B cell (primary cell): ENCODE results near the gene KRT79. TPM values are rescaled to one million over a fixed set of nuclear protein-coding genes. Genes with fewer than 3 reads are reported as not detected.

Experiments
- ATAC-seq: fragments of 200-7000 bp; cut with Tn5 transposase; one replicate; pipeline ENCODE4 v1.10.0; 2021; ENCODE audit warnings: low read depth, mild to moderate bottlenecking, moderate number of reproducible peaks, moderate library complexity
- CTCF ChIA-PET: fragments of 350-600 bp; sonication (Branson Sonifier 250); formaldehyde crosslinking; loops from one replicate; lab custom pipeline; 2021; ENCODE audit warnings: antibody characterized with exemption, inconsistent platforms; lab: Charles Lee
- POLR2A ChIA-PET: fragments of 350-600 bp; sonication (Branson Sonifier 250); formaldehyde crosslinking; loops from one replicate; lab custom pipeline; 2021; ENCODE audit warnings: antibody characterized with exemption; lab: Charles Lee
- DNase-seq: peaks from one replicate; pipeline ENCODE4 v3.0.0; 2013
- H2AFZ ChIP-seq: 2 replicates; pipeline ENCODE4 v1.6.1; 2012; ENCODE audit warnings: mild to moderate bottlenecking, low read depth, low read length; ENCODE audit not compliant: insufficient read depth, poor library complexity, severe bottlenecking
- H3K27ac ChIP-seq, 2 donors: 1 replicate in 1 of 2; 2 replicates in 1 of 2; pipeline ENCODE4 v1.5.1; 2012 to 2013; ENCODE audit warnings: low read length in 2 of 2, mild to moderate bottlenecking in 2 of 2, moderate library complexity in 1 of 2
- H3K27me3 ChIP-seq, 4 experiments: fragments of 200-600 bp in 1 of 4; sonication (generic) in 1 of 4; replicated peaks in 1 of 4; 1 replicate in 2 of 4; 2 replicates in 2 of 4; pipeline versions ENCODE4 v1.6.1 to v1.7.0; 2013 to 2016; ENCODE audit warnings: low read length in 3 of 4, mild to moderate bottlenecking in 2 of 4, mixed read lengths in 1 of 4, moderate library complexity in 1 of 4; ENCODE audit not compliant: insufficient read depth in 4 of 4, control insufficient read depth in 3 of 4; ENCODE audit errors: control extremely low read depth in 1 of 4
- H3K36me3 ChIP-seq, 2 experiments: replicated peaks in 1 of 2; 1 replicate in 1 of 2; 2 replicates in 1 of 2; pipeline versions ENCODE4 v1.6.1 to v1.7.1; 2013; ENCODE audit warnings: low read length in 1 of 2; ENCODE audit not compliant: insufficient read depth in 2 of 2, control insufficient read depth in 1 of 2; ENCODE audit errors: control extremely low read depth in 1 of 2, extremely low read depth in 1 of 2
- H3K4me1 ChIP-seq, 2 donors: fragments of 200-600 bp in 1 of 2; sonication (generic) in 1 of 2; 1 replicate in 1 of 2; 2 replicates in 1 of 2; pipeline versions ENCODE4 v1.5.1 to v1.6.1; 2013 to 2017; ENCODE audit warnings: low read length in 2 of 2; ENCODE audit not compliant: control insufficient read depth in 2 of 2, insufficient read depth in 2 of 2
- H3K4me2 ChIP-seq: replicated peaks from 2 replicates; pipeline ENCODE3; 2012; ENCODE audit warnings: mild to moderate bottlenecking, low read depth, low read length; ENCODE audit not compliant: poor library complexity, severe bottlenecking
- H3K4me3 ChIP-seq, 5 experiments: fragments of 200-600 bp in 1 of 5; sonication (generic) in 1 of 5; 1 replicate in 3 of 5; 2 replicates in 2 of 5; pipeline versions ENCODE4 v1.5.1 to v1.7.0; 2011 to 2016; ENCODE audit warnings: low read length in 4 of 5, mild to moderate bottlenecking in 4 of 5, low read depth in 2 of 5, control low read depth in 1 of 5, moderate library complexity in 1 of 5; ENCODE audit not compliant: insufficient read depth in 1 of 5; ENCODE audit errors: control extremely low read depth in 1 of 5, extremely low read depth in 1 of 5
- H3K79me2 ChIP-seq: fragments of 200-600 bp; sonication (generic); one replicate; pipeline ENCODE4 v1.6.0; 2016; ENCODE audit warnings: low read length; ENCODE audit not compliant: control insufficient read depth, insufficient read depth
- H3K9ac ChIP-seq: fragments of 200-600 bp; sonication (generic); 2 replicates; pipeline ENCODE4 v1.6.1; 2017; ENCODE audit warnings: mild to moderate bottlenecking, low read length, moderate library complexity
- H3K9me3 ChIP-seq, 3 donors: one replicate each; pipeline versions ENCODE4 v1.6.1 to v1.7.1; 2013; ENCODE audit warnings: low read length in 2 of 3; ENCODE audit not compliant: control insufficient read depth in 2 of 3, insufficient read depth in 1 of 3; ENCODE audit errors: control extremely low read depth in 1 of 3
- H4K20me1 ChIP-seq: 2 replicates; pipeline ENCODE4 v1.6.0; 2012; ENCODE audit warnings: mild to moderate bottlenecking, low read length; ENCODE audit not compliant: insufficient read depth, control insufficient read depth, poor library complexity, severe bottlenecking
- H3K27ac Mint-ChIP-seq: one replicate; pipeline ENCODE4 v1.8.0; 2021; ENCODE audit warnings: mixed read lengths
- H3K27me3 Mint-ChIP-seq: one replicate; pipeline ENCODE4 v1.8.0; 2021; ENCODE audit warnings: mixed read lengths
- H3K4me1 Mint-ChIP-seq: one replicate; pipeline ENCODE4 v1.8.0; 2021; ENCODE audit warnings: mixed read lengths
- H3K4me3 Mint-ChIP-seq: one replicate; pipeline ENCODE4 v1.8.0; 2021; ENCODE audit warnings: mixed read lengths
- H3K9me3 Mint-ChIP-seq: one replicate; pipeline ENCODE4 v1.8.0; 2022; ENCODE audit warnings: mixed read lengths; ENCODE audit not compliant: insufficient read depth
- CTCF ChIP-seq: fragments of 200-600 bp; IDR thresholded peaks from one replicate; pipeline ENCODE4 v1.8.0; 2022; ENCODE audit warnings: antibody characterized with exemption, mild to moderate bottlenecking
- EZH2 ChIP-seq: IDR thresholded peaks from 2 replicates; pipeline ENCODE4 v1.6.1; 2012; ENCODE audit warnings: borderline replicate concordance, low read depth, mild to moderate bottlenecking, moderate library complexity, low read length; ENCODE audit not compliant: insufficient read depth, poor library complexity, severe bottlenecking
- WGBS: methylation state at CpG from one replicate; pipeline ENCODE4 v1.1.5; 2013; ENCODE audit warnings: missing lambda C conversion rate; ENCODE audit not compliant: insufficient coverage; 5-methylcytosine and 5-hydroxymethylcytosine counted together
- intact Hi-C: fragments of 100-400 bp; cut with micrococcal nuclease; formaldehyde crosslinking; loops from one replicate; pipeline ENCODE4 v1.10.0; 2022
- polyA plus RNA-seq: library from polyadenylated mRNA; depleted of rRNA; stranded (reverse); fragments of >200 nt; gene quantifications from 2 replicates; pipeline ENCODE4 v1.2.3, GENCODE V29; 2012
- total RNA-seq, 2 donors: library from RNA; stranded (reverse); fragments of 120-200 nt in 1 of 2; gene quantifications; 1 replicate in 1 of 2; 2 replicates in 1 of 2; pipeline versions ENCODE4 v1.2.3 to v1.2.4, GENCODE V29; 2013 to 2022

The KRT79 gene
- total and polyA plus RNA-seq, 2 donors (not counting 1 experiment from before 2014, with no cell fraction given): not detected

DNA sequence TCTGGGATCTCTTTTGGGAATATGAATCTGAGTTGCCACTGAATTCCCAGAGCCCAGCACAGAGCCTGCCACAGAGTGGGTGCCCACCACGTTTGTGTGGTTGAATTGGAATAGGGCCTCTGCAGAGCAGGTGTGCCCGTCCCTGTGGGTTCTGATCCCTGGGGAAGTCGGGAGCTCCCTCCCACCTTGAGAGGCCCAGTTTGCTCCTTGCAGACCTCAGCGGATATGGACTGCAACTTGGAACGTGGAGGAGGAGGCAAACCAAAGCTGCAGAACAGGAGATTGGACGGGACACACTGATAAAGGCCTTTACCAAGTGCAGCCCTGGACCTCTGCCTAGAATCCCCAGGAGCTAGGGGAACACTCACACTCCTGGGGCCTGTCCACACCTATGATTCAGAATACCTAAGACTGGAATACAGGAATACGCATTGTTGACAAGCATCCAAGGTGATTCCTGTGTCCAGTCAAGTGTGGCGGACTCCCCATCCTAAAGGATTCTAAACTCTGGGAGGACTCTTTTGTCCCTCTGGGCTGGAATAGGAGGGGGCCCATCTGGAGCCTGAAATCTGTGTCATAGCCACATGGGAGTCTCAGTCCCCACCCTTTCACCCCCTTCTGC, 59.4 kb downstream of the KRT79 start:
- Histone ChIP-seq H3K4me2 (no peak overlapping the region), H2AFZ (no peak overlapping the region), H3K4me3 (no peak overlapping the region), H3K9ac (no peak overlapping the region), H3K27ac (no peak overlapping the region), H3K9me3 (peaks cover 0 to 2% (median 0%) of the 10 kb centered on the region in 3 donors), H3K4me1 (no peaks in the 10 kb centered on the region), H3K79me2 (no peaks in the 10 kb centered on the region), H4K20me1 (no peaks in the 10 kb centered on the region), H3K36me3 (no peaks in the 10 kb centered on the region), H3K27me3 (peaks cover 0 to 7% (median 0%) of the 10 kb centered on the region in 4 experiments)
- Mint-ChIP-seq H3K27me3 (peaks cover 36% of the 10 kb centered on the region), H3K9me3 (no peaks in the 10 kb centered on the region), H3K27ac (no peak overlapping the region), H3K4me1 (no peaks in the 10 kb centered on the region), H3K4me3 (no peak overlapping the region)
- WGBS: 87% methylated on average over 6 of the region's 8 CpGs
- POLR2A ChIA-PET: no interaction called here
- intact Hi-C loops: no loop called here
- ATAC-seq: no peak
- no peak for DNase-seq
- TF ChIP-seq CTCF (no peak), EZH2 (no peak)
- CTCF ChIA-PET: no interaction called here

DNA sequence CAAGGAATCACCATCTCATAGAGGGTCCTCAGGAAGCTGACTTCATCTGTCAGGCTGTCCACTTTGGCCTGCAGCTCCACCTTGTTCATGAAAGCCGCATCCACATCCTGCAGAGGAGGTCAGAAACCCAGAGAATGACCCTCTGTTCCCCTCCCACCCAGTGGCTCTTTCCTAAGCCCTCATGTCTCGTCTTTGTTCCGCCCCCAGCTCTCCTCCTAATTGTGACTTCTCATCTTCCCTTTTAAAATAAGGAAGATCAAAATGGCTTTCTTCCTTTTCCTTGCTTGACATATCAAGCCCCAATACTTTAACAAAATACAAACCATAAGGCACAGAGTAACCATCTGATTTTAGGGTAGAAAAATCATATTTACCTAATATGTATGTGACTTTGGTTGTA, 61.3 kb downstream of the KRT79 start:
- no peak for DNase-seq
- 29% methylated on average over 2 of the region's 3 CpGs for WGBS
- Histone ChIP-seq H3K79me2 (no peaks in the 10 kb centered on the region), H3K36me3 (no peaks in the 10 kb centered on the region), H3K4me2 (no peak overlapping the region), H3K9ac (no peak overlapping the region), H4K20me1 (no peaks in the 10 kb centered on the region), H3K27me3 (peaks cover 0 to 11% (median 0%) of the 10 kb centered on the region in 4 experiments), H2AFZ (no peak overlapping the region), H3K9me3 (peaks cover 0 to 2% (median 0%) of the 10 kb centered on the region in 3 donors), H3K27ac (no peak overlapping the region), H3K4me3 (no peak overlapping the region), H3K4me1 (no peaks in the 10 kb centered on the region)
- no peak overlapping the region for H3K4me3 Mint-ChIP-seq
- H3K27me3 Mint-ChIP-seq: peaks cover 28% of the 10 kb centered on the region
- TF ChIP-seq EZH2: no peak
- TF ChIP-seq CTCF: no peak
- ChIA-PET POLR2A (no interaction called here), CTCF (no interaction called here)
- H3K4me1 Mint-ChIP-seq: no peaks in the 10 kb centered on the region
- no peak overlapping the region for H3K27ac Mint-ChIP-seq
- intact Hi-C loops: no loop called here
- no peaks in the 10 kb centered on the region for H3K9me3 Mint-ChIP-seq
- no peak for ATAC-seq
